Suprapubic skin (tissue), 4 donors: ENCODE results near the gene CACNA2D2.

Source experiments
- EP300 ChIP-seq: sonication (generic); formaldehyde crosslinking; IDR thresholded peaks from one replicate; pipeline ENCODE4 v1.6.1; 2017; ENCODE audit warnings: antibody characterized with exemption
- POLR2A ChIP-seq, 2 donors: fragments of 450-650 bp; IDR thresholded peaks; one replicate each; pipeline ENCODE4 v1.6.1; 2017; ENCODE audit warnings: antibody characterized with exemption in 2 of 2, mild to moderate bottlenecking in 2 of 2, moderate library complexity in 2 of 2
- POLR2AphosphoS5 ChIP-seq, 3 donors: sonication (generic); formaldehyde crosslinking; IDR thresholded peaks; one replicate each; pipeline ENCODE4 v1.6.1; 2017; ENCODE audit warnings: antibody characterized with exemption in 3 of 3
- TF ChIP-seq, protein P1 (sequence below), 2 donors: fragments of 200-600 bp in 1 of 2; fragments of 450-650 bp in 1 of 2; sonication (generic) in 1 of 2; IDR thresholded peaks; one replicate each; pipeline ENCODE4 v1.5.1; 2016 to 2019; ENCODE audit warnings: antibody characterized with exemption in 2 of 2, mild to moderate bottlenecking in 1 of 2, moderate library complexity in 1 of 2

DNA sequence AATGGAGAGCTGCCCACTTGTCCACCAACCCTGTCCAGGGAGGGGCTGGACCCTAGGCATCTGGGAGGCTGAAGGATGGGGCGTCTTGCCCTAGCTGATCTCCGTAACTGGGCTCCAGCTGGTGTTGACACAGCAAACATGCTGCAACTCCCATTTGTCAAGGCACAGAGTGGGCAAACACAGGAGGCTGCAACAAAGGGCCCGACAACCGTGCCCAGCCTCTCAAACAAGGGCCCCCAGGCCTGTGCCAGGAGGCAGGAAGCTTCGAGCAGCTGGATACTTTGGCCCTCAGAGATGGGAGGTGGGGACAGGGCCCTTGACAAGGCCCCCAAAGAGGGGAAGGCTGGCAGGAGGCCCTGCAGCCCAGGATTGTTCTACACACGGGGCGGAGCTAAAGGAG lies 79.9 kb downstream of the CACNA2D2 start:
- TF ChIP-seq, protein P1, sequence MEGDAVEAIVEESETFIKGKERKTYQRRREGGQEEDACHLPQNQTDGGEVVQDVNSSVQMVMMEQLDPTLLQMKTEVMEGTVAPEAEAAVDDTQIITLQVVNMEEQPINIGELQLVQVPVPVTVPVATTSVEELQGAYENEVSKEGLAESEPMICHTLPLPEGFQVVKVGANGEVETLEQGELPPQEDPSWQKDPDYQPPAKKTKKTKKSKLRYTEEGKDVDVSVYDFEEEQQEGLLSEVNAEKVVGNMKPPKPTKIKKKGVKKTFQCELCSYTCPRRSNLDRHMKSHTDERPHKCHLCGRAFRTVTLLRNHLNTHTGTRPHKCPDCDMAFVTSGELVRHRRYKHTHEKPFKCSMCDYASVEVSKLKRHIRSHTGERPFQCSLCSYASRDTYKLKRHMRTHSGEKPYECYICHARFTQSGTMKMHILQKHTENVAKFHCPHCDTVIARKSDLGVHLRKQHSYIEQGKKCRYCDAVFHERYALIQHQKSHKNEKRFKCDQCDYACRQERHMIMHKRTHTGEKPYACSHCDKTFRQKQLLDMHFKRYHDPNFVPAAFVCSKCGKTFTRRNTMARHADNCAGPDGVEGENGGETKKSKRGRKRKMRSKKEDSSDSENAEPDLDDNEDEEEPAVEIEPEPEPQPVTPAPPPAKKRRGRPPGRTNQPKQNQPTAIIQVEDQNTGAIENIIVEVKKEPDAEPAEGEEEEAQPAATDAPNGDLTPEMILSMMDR (IDR thresholded peaks at IDR 0.05): no peak
- TF ChIP-seq POLR2AphosphoS5 (IDR thresholded peaks at IDR 0.05) (no peak), POLR2A (IDR thresholded peaks at IDR 0.05) (no peak), EP300 (no peak)
